Activated B cell treated with CpG ODN at 0.5 μM for 24 hours (primary cell): ENCODE measurements around the gene SOCS2. TPM values are rescaled to one million over a fixed set of nuclear protein-coding genes. Genes with fewer than 3 reads are reported as not detected.

Experiments
- ATAC-seq: fragments of 200-7000 bp; cut with Tn5 transposase; one replicate; pipeline ENCODE4 v1.10.0; 2021; ENCODE audit warnings: low read depth, mild to moderate bottlenecking, moderate library complexity
- CTCF ChIA-PET: fragments of 350-600 bp; sonication (Branson Sonifier 250); formaldehyde crosslinking; loops from one replicate; lab custom pipeline; 2021; ENCODE audit warnings: antibody characterized with exemption; lab: Charles Lee
- POLR2A ChIA-PET: fragments of 350-600 bp; sonication (Branson Sonifier 250); formaldehyde crosslinking; loops from one replicate; lab custom pipeline; 2021; ENCODE audit warnings: antibody characterized with exemption; lab: Charles Lee
- DNase-seq: peaks from one replicate; pipeline ENCODE4 v3.0.0; 2022
- H3K27ac Mint-ChIP-seq: one replicate; pipeline ENCODE4 v1.8.0; 2020; ENCODE audit warnings: mixed read lengths
- H3K27me3 Mint-ChIP-seq: one replicate; pipeline ENCODE4 v1.8.0; 2021; ENCODE audit warnings: mixed read lengths
- H3K36me3 Mint-ChIP-seq: one replicate; pipeline ENCODE4 v1.8.0; 2021; ENCODE audit warnings: low read depth, mixed read lengths
- H3K4me1 Mint-ChIP-seq: one replicate; pipeline ENCODE4 v1.8.0; 2021; ENCODE audit warnings: mixed read lengths
- H3K4me3 Mint-ChIP-seq: one replicate; pipeline ENCODE4 v1.8.0; 2020; ENCODE audit warnings: mild to moderate bottlenecking, mixed read lengths
- H3K9me3 Mint-ChIP-seq: one replicate; pipeline ENCODE4 v1.8.0; 2020; ENCODE audit warnings: mixed read lengths
- CTCF ChIP-seq: fragments of 200-600 bp; IDR thresholded peaks from one replicate; pipeline ENCODE4 v1.8.0; 2022; ENCODE audit warnings: antibody characterized with exemption, mild to moderate bottlenecking
- intact Hi-C: fragments of 100-400 bp; cut with micrococcal nuclease; formaldehyde crosslinking; loops from one replicate; pipeline ENCODE4 v1.15.1; 2024
- total RNA-seq: library from RNA; stranded (reverse); gene quantifications from 2 replicates; pipeline ENCODE4 v1.2.3, GENCODE V29; 2022

The SOCS2 gene
- total RNA-seq, 1 donor from 2014 or later = 2.8 TPM

DNA sequence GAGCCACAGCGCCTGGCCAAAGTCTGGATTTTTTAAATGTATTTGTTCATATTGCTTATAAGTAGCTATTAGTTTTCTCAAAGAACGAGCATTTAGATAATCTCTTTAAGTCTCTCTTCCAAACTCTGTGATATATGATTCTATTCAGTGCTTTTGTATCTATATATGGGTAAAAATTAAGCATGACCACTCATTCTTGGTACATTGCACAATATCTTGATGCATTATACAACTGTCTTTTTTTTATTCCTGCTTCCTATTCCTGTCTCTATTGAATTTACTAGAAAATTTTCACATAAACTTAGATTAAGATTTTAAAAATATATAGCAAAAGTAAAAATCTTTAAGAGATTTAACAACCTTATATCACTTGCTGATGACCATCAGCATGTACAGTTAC, 29.1 kb downstream of the SOCS2 start:
- no peaks in the 10 kb centered on the region for H3K9me3 Mint-ChIP-seq
- TF ChIP-seq CTCF = no peak
- no peak overlapping the region for H3K4me3 Mint-ChIP-seq
- DNase-seq (no peak), ATAC-seq (no peak)
- ChIA-PET POLR2A (no interaction called here), CTCF (no interaction called here)
- H3K36me3 Mint-ChIP-seq = no peaks in the 10 kb centered on the region
- intact Hi-C loops = no loop called here
- no peak overlapping the region for H3K27ac Mint-ChIP-seq
- H3K27me3 Mint-ChIP-seq = peaks cover 17% of the 10 kb centered on the region
- H3K4me1 Mint-ChIP-seq = no peaks in the 10 kb centered on the region

DNA sequence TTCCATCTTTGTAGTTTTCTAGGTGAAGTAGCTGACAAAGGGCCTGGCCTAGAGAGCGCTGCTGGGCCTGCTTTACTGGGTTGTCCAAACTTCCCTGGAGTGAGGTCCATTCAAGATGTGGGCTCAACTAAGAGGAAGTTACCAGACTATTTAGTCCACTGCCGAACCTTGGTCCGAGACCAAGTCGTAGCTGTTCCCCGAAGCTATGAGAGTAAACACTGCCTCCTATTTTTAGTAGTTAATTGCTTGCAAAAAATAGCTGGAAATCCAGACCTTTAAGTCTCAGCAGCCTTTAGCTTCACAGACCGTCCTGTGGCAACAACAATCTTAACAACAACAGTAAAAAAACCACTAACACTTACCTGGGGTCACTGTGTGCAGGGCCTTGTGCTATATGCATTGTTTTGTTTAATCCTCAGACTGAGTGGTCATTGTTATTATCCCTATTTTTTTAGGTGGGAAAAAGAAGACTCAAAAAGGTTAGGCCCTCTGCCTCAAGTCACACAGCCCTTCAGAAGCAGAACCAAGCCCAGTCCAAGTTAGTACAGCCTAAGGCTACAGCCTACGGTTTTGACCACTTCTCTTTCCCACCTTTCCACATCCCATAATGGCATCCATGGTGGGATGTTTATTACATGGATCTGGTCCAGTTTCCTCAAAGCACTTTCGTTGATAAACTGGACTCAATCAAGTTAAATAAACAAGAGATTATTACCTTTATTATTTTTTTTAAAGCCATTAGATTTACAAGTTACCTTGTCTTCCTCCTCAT, 30.6 kb downstream of the SOCS2 start:
- ChIA-PET CTCF (no interaction called here), POLR2A (interaction anchor here (0.6 kb wide), 1 partner anchor 12 kb away, joined by 3 read pairs; no protein-coding TSS in a partner anchor)
- ATAC-seq (no peak), DNase-seq (no peak)
- no peaks in the 10 kb centered on the region for H3K9me3 Mint-ChIP-seq
- peaks cover 9% of the 10 kb centered on the region for H3K27me3 Mint-ChIP-seq
- intact Hi-C loops = no loop called here
- no peaks in the 10 kb centered on the region for H3K4me1 Mint-ChIP-seq
- no peak overlapping the region for H3K4me3 Mint-ChIP-seq
- no peak for TF ChIP-seq CTCF
- H3K27ac Mint-ChIP-seq = no peak overlapping the region
- no peaks in the 10 kb centered on the region for H3K36me3 Mint-ChIP-seq

- intact Hi-C loops = no loop called here
- H3K4me3 Mint-ChIP-seq = no peak overlapping the region
- no peak for TF ChIP-seq CTCF
- no peaks in the 10 kb centered on the region for H3K9me3 Mint-ChIP-seq
- ChIA-PET POLR2A (no interaction called here), CTCF (no interaction called here)
- no peak overlapping the region for H3K27ac Mint-ChIP-seq
- no peak for ATAC-seq
- H3K27me3 Mint-ChIP-seq = peaks cover 10% of the 10 kb centered on the region
- H3K4me1 Mint-ChIP-seq = no peaks in the 10 kb centered on the region
- no peak for DNase-seq
- H3K36me3 Mint-ChIP-seq = no peaks in the 10 kb centered on the region
These were observed 31.3 kb downstream of the SOCS2 start for GRCh38 chr12:93603762-93604161.

- no peak for DNase-seq
- intact Hi-C loops = no loop called here
- Mint-ChIP-seq H3K4me1 (no peaks in the 10 kb centered on the region), H3K9me3 (no peaks in the 10 kb centered on the region), H3K36me3 (no peaks in the 10 kb centered on the region), H3K27me3 (peaks cover 16% of the 10 kb centered on the region), H3K27ac (no peak overlapping the region), H3K4me3 (no peak overlapping the region)
- ChIA-PET CTCF (no interaction called here), POLR2A (no interaction called here)
- no peak for TF ChIP-seq CTCF
- ATAC-seq = no peak
These were observed 35.8 kb downstream of the SOCS2 start for GRCh38 chr12:93608313-93608712.

GRCh38 chr12:93609281-93610192, 37.1 kb downstream of the SOCS2 start:
- intact Hi-C loops = no loop called here
- Mint-ChIP-seq H3K9me3 (no peaks in the 10 kb centered on the region), H3K4me1 (no peaks in the 10 kb centered on the region), H3K36me3 (no peaks in the 10 kb centered on the region), H3K27ac (no peak overlapping the region), H3K4me3 (no peak overlapping the region), H3K27me3 (peaks cover 9% of the 10 kb centered on the region)
- POLR2A ChIA-PET = interaction anchor here (0.5 kb wide), 1 partner anchor 515 kb away, joined by 3 read pairs; no protein-coding TSS in a partner anchor
- CTCF ChIA-PET = no interaction called here
- ATAC-seq = no peak
- DNase-seq = no peak
- TF ChIP-seq CTCF = no peak
